ENCODE data around the gene IL17RC.
A peak's percentile ranks its signal among the peaks of the same experiment; 100 is the strongest.

The IL17RC gene

DNA sequence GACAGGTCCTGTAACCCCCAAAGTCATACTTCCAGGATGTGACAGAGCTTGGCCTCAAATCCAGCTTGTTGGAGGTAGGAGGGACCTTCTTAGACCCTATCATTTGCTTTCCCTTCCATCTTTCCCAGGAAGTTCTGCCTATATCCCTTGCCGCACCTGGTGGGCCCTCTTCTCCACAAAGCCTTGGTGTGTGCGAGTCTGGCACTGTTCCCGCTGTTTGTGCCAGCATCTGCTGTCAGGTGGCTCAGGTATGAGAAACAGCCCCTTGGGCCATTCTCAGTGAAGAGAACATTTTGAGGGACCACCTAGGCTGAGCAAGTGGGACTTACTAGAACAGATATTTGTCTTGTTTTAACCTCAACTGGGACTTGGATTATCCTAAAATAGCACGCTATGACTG is 13.0 kb upstream of the IL17RC start:
- H4K12ac ChIP-seq (ENCODE audit: low read depth, low read length) = no peak overlapping the region
- peak overlapping the region; percentile 89 for H2AK5ac ChIP-seq (ENCODE audit: low read length)
- no peaks in the 10 kb centered on the region for H3K9me3 ChIP-seq (ENCODE audit: insufficient read depth, low read depth, low read length)
- peaks cover 13 to 19% of the 10 kb centered on the region in 2 experiments for H3K4me1 ChIP-seq (ENCODE audit: control insufficient read depth in 1 of 2, insufficient read depth in 2 of 2, low read length in 2 of 2)
- peaks cover 0 to 2% of the 10 kb centered on the region in 2 experiments for H3K36me3 ChIP-seq (ENCODE audit: control insufficient read depth in 1 of 2, insufficient read depth in 2 of 2, low read length in 2 of 2)
- peak overlapping the region; percentile 33 for H3K4ac ChIP-seq (ENCODE audit: low read depth, low read length)
- peak overlapping the region; percentile 50 for H4K91ac ChIP-seq (ENCODE audit: low read depth, low read length)
- WGBS (ENCODE audit: extremely low coverage, insufficient coverage, insufficient read length) = no CpG with 5 or more reads among the region's 4 CpGs
- peaks cover 6% of the 10 kb centered on the region for H3K79me1 ChIP-seq (ENCODE audit: low read length)
- H2BK12ac ChIP-seq (ENCODE audit: low read length) = peak overlapping the region; percentile 54
- H3K14ac ChIP-seq (ENCODE audit: low read length) = peak overlapping the region; percentile 41
- peak overlapping the region; percentile 19 for H2BK5ac ChIP-seq (ENCODE audit: low read depth, low read length, poor library complexity)
- H3K23ac ChIP-seq (ENCODE audit: low read length) = no peak overlapping the region
- H3K4me3 ChIP-seq (ENCODE audit: low read depth, low read length) = no peak overlapping the region
- no peak for DNase-seq
- no peak overlapping the region for H3K4me2 ChIP-seq (ENCODE audit: low read length)
- no peaks in the 10 kb centered on the region for H3K27me3 ChIP-seq (ENCODE audit: insufficient read depth, low read length)
- H2AFZ ChIP-seq (ENCODE audit: insufficient read depth, low read length, poor library complexity) = no peak overlapping the region
- H3K27ac ChIP-seq (ENCODE audit: low read depth, low read length) = no peak overlapping the region
- no peak overlapping the region for H3K18ac ChIP-seq (ENCODE audit: low read length)
- H4K8ac ChIP-seq (ENCODE audit: low read depth, low read length) = no peak overlapping the region
- H3K9ac ChIP-seq (ENCODE audit: low read length) = no peak overlapping the region
- no peak overlapping the region for H2BK120ac ChIP-seq (ENCODE audit: insufficient read depth, low read length, poor library complexity)
- peaks cover 3% of the 10 kb centered on the region for H3K79me2 ChIP-seq (ENCODE audit: control insufficient read depth, insufficient read depth, low read length, poor library complexity)

DNA sequence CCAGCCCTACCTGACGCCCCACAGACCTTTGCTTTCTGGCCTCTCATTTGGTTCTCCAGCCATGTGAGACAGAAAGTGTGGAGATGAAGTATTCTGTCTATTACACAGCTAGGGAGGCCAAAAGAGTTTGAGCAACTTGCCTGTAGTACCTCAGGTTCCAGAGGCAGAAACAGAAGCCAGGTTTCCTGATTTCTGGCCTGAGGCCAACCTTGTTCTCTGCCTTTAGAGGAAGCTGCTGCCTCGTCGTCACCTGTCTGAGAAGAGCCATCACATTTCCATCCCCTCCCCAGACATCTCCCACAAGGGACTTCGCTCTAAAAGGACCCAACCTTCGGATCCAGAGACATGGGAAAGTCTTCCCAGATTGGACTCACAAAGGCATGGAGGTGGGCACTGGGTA is 10.4 kb upstream of the IL17RC start:
- Histone ChIP-seq H3K9me3 (ENCODE audit: insufficient read depth, low read depth, low read length) (no peaks in the 10 kb centered on the region), H3K79me2 (ENCODE audit: control insufficient read depth, insufficient read depth, low read length, poor library complexity) (peaks cover 3% of the 10 kb centered on the region), H4K12ac (ENCODE audit: low read depth, low read length) (no peak overlapping the region), H3K23ac (ENCODE audit: low read length) (no peak overlapping the region), H3K18ac (ENCODE audit: low read length) (no peak overlapping the region), H3K27me3 (ENCODE audit: insufficient read depth, low read length) (no peaks in the 10 kb centered on the region), H3K4ac (ENCODE audit: low read depth, low read length) (no peak overlapping the region), H3K9ac (ENCODE audit: low read length) (no peak overlapping the region), H3K4me2 (ENCODE audit: low read length) (no peak overlapping the region), H2AK5ac (ENCODE audit: low read length) (no peak overlapping the region), H3K4me1 (ENCODE audit: control insufficient read depth in 1 of 2, insufficient read depth in 2 of 2, low read length in 2 of 2) (peaks cover 13 to 19% of the 10 kb centered on the region in 2 experiments), H3K4me3 (ENCODE audit: low read depth, low read length) (no peak overlapping the region), H2BK120ac (ENCODE audit: insufficient read depth, low read length, poor library complexity) (no peak overlapping the region), H3K79me1 (ENCODE audit: low read length) (peaks cover 6% of the 10 kb centered on the region), H4K91ac (ENCODE audit: low read depth, low read length) (no peak overlapping the region), H3K14ac (ENCODE audit: low read length) (no peak overlapping the region), H4K8ac (ENCODE audit: low read depth, low read length) (no peak overlapping the region), H3K36me3 (ENCODE audit: control insufficient read depth in 1 of 2, insufficient read depth in 2 of 2, low read length in 2 of 2) (peaks cover 3 to 5% of the 10 kb centered on the region in 2 experiments), H3K27ac (ENCODE audit: low read depth, low read length) (no peak overlapping the region), H2AFZ (ENCODE audit: insufficient read depth, low read length, poor library complexity) (no peak overlapping the region), H2BK12ac (ENCODE audit: low read length) (no peak overlapping the region), H2BK5ac (ENCODE audit: low read depth, low read length, poor library complexity) (no peak overlapping the region)
- WGBS (ENCODE audit: extremely low coverage, insufficient coverage, insufficient read length) = no CpG with 5 or more reads among the region's 5 CpGs
- DNase-seq = no peak

DNA sequence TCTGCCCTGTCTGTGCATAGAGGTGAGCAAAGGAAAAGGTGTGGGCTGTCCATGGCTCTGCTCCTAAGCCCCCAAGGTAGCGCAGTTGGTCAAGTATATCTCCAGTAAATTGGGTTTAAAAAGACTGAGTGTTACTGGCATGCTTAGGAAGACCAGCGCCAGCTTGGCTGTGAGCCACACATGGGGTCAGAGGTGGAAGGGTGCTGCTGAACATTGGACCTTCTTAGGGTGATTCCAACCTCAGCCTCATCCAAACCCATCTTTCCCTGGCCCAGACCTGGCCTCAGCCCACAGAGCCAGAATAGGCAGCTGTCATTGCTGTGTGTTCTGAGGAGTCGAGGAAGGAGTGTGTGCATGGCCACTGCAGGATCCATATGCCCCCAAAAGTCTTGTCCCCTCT is 8.6 kb upstream of the IL17RC start:
- Histone ChIP-seq H3K23ac (ENCODE audit: low read length) (no peak overlapping the region), H4K8ac (ENCODE audit: low read depth, low read length) (no peak overlapping the region), H3K79me2 (ENCODE audit: control insufficient read depth, insufficient read depth, low read length, poor library complexity) (no peaks in the 10 kb centered on the region), H3K14ac (ENCODE audit: low read length) (no peak overlapping the region), H3K27me3 (ENCODE audit: insufficient read depth, low read length) (no peaks in the 10 kb centered on the region), H4K91ac (ENCODE audit: low read depth, low read length) (no peak overlapping the region), H3K27ac (ENCODE audit: low read depth, low read length) (no peak overlapping the region), H4K12ac (ENCODE audit: low read depth, low read length) (no peak overlapping the region), H3K18ac (ENCODE audit: low read length) (no peak overlapping the region), H2BK120ac (ENCODE audit: insufficient read depth, low read length, poor library complexity) (no peak overlapping the region), H3K4me3 (ENCODE audit: low read depth, low read length) (no peak overlapping the region), H3K9me3 (ENCODE audit: insufficient read depth, low read depth, low read length) (no peaks in the 10 kb centered on the region), H2BK12ac (ENCODE audit: low read length) (no peak overlapping the region), H3K36me3 (ENCODE audit: control insufficient read depth in 1 of 2, insufficient read depth in 2 of 2, low read length in 2 of 2) (peaks cover 3 to 5% of the 10 kb centered on the region in 2 experiments), H3K4ac (ENCODE audit: low read depth, low read length) (no peak overlapping the region), H3K4me2 (ENCODE audit: low read length) (no peak overlapping the region), H3K9ac (ENCODE audit: low read length) (no peak overlapping the region), H2AK5ac (ENCODE audit: low read length) (no peak overlapping the region), H3K4me1 (ENCODE audit: control insufficient read depth in 1 of 2, insufficient read depth in 2 of 2, low read length in 2 of 2) (peaks cover 0 to 5% of the 10 kb centered on the region in 2 experiments), H2BK5ac (ENCODE audit: low read depth, low read length, poor library complexity) (no peak overlapping the region), H2AFZ (ENCODE audit: insufficient read depth, low read length, poor library complexity) (no peak overlapping the region), H3K79me1 (ENCODE audit: low read length) (peaks cover 3% of the 10 kb centered on the region)
- no peak for DNase-seq
- no CpG with 5 or more reads among the region's 3 CpGs for WGBS (ENCODE audit: extremely low coverage, insufficient coverage, insufficient read length)

DNA sequence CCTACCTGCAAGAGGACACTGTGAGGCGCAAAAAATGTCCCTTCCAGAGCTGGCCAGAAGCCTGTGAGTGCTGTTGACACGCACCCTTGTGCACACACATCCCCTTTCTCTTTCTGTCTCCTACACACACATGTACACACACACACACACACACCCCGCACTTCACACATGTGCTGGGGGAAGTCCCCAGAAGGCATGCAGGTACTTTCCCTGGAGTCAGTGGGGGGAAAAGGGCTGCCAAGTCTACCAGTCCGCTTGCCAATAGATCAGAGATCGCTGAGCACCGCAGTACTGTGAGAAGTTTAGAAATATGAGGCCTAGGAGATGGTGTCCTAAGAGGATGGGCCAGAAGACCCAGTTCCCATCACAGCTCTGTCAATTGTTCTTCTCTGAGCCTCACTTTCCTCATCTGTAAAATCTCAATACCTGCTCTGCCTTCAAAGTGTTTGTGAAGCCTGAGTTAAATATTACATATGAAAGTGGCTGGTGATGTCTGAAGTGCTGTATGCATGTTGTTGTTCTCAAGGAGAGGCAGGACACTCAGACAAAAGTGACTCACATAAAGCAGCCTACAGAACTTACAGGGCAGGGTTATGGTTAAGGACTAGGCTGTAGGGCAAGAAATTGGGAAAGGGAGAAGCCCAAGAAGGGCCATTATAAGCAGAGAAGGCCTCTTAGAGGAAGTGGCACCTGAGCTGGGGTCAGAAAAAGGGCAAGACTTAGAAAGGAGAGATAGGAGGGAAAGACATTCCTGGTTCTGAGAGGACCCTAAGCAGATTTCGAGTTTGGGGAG is 7.5 kb upstream of the IL17RC start:
- no peaks in the 10 kb centered on the region for H3K9me3 ChIP-seq (ENCODE audit: insufficient read depth, low read depth, low read length)
- peaks cover 3 to 5% of the 10 kb centered on the region in 2 experiments for H3K36me3 ChIP-seq (ENCODE audit: control insufficient read depth in 1 of 2, insufficient read depth in 2 of 2, low read length in 2 of 2)
- H2BK12ac ChIP-seq (ENCODE audit: low read length) = no peak overlapping the region
- no peak overlapping the region for H4K91ac ChIP-seq (ENCODE audit: low read depth, low read length)
- no CpG with 5 or more reads among the region's 7 CpGs for WGBS (ENCODE audit: extremely low coverage, insufficient coverage, insufficient read length)
- no peak overlapping the region for H3K18ac ChIP-seq (ENCODE audit: low read length)
- no peak overlapping the region for H3K4me2 ChIP-seq (ENCODE audit: low read length)
- H3K14ac ChIP-seq (ENCODE audit: low read length) = no peak overlapping the region
- no peak overlapping the region for H2AFZ ChIP-seq (ENCODE audit: insufficient read depth, low read length, poor library complexity)
- H3K79me2 ChIP-seq (ENCODE audit: control insufficient read depth, insufficient read depth, low read length, poor library complexity) = no peaks in the 10 kb centered on the region
- no peaks in the 10 kb centered on the region for H3K27me3 ChIP-seq (ENCODE audit: insufficient read depth, low read length)
- peaks cover 0 to 3% of the 10 kb centered on the region in 2 experiments for H3K4me1 ChIP-seq (ENCODE audit: control insufficient read depth in 1 of 2, insufficient read depth in 2 of 2, low read length in 2 of 2)
- H4K12ac ChIP-seq (ENCODE audit: low read depth, low read length) = no peak overlapping the region
- H2BK120ac ChIP-seq (ENCODE audit: insufficient read depth, low read length, poor library complexity) = no peak overlapping the region
- DNase-seq = no peak
- no peak overlapping the region for H3K4me3 ChIP-seq (ENCODE audit: low read depth, low read length)
- H2AK5ac ChIP-seq (ENCODE audit: low read length) = no peak overlapping the region
- H3K4ac ChIP-seq (ENCODE audit: low read depth, low read length) = no peak overlapping the region
- H3K27ac ChIP-seq (ENCODE audit: low read depth, low read length) = no peak overlapping the region
- no peak overlapping the region for H2BK5ac ChIP-seq (ENCODE audit: low read depth, low read length, poor library complexity)
- no peak overlapping the region for H3K9ac ChIP-seq (ENCODE audit: low read length)
- no peaks in the 10 kb centered on the region for H3K79me1 ChIP-seq (ENCODE audit: low read length)
- H4K8ac ChIP-seq (ENCODE audit: low read depth, low read length) = no peak overlapping the region
- no peak overlapping the region for H3K23ac ChIP-seq (ENCODE audit: low read length)

Measured in trophoblast cell (in vitro differentiated cells and primary cell).